ENCODE data around the gene MMP15. TPM values are rescaled to one million over a fixed set of nuclear protein-coding genes. Genes with fewer than 3 reads are reported as not detected.

MMP15 gene
- total RNA-seq, 1 donor from 2014 or later: 15.4 TPM

DNA sequence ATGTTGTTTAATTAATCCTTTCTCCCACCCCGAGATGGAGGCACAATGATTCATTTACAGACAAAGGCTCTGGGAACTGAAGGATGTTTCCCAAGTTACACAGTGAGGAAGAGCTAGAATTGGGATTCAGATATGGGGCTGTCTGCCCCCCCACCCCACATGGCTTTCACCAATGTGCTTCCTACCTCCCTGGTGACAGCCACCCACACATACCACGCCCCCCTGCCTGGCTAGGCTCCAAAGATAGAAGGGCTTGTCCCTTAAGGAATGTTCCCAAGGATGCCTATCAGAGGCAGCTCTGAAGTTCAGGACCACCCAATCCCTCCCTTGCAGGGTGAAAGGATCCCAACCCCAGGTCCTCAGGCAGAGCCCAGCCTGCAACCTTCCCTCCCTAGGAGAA is 70.7 kb downstream of the MMP15 start:
- Mint-ChIP-seq H3K27ac (ENCODE audit: unreplicated experiment) (no peak overlapping the region), H3K36me3 (ENCODE audit: low read depth, unreplicated experiment) (no peaks in the 10 kb centered on the region), H3K27me3 (ENCODE audit: low read depth, unreplicated experiment) (peaks cover 22% of the 10 kb centered on the region), H3K4me3 (ENCODE audit: unreplicated experiment) (no peak overlapping the region), H3K9me3 (ENCODE audit: unreplicated experiment) (no peaks in the 10 kb centered on the region), H3K4me1 (ENCODE audit: low read depth, unreplicated experiment) (peaks cover 12% of the 10 kb centered on the region)
- Histone ChIP-seq H3K4me1 (ENCODE audit: insufficient read depth, low read length) (no peaks in the 10 kb centered on the region), H3K27ac (ENCODE audit: low read depth, low read length) (no peak overlapping the region), H3K79me2 (ENCODE audit: insufficient read depth, low read length) (no peaks in the 10 kb centered on the region), H4K20me1 (ENCODE audit: insufficient read depth, low read length) (no peaks in the 10 kb centered on the region), H2AFZ (ENCODE audit: low read depth, low read length) (no peak overlapping the region), H3K4me2 (ENCODE audit: low read length) (no peak overlapping the region), H3K9ac (ENCODE audit: low read length) (no peak overlapping the region), H3K27me3 (ENCODE audit: insufficient read depth, low read length) (no peaks in the 10 kb centered on the region), H3K4me3 (ENCODE audit: insufficient read depth, low read depth, low read length) (no peak overlapping the region), H3K9me3 (ENCODE audit: insufficient read depth, low read depth, low read length) (no peaks in the 10 kb centered on the region), H3K36me3 (ENCODE audit: insufficient read depth, low read length) (no peaks in the 10 kb centered on the region)
- no peak for FAIRE-seq
- no peak for TF ChIP-seq EZH2 (IDR thresholded peaks at IDR 0.05; ENCODE audit: insufficient read depth, low read length)
- TF ChIP-seq, protein P1, sequence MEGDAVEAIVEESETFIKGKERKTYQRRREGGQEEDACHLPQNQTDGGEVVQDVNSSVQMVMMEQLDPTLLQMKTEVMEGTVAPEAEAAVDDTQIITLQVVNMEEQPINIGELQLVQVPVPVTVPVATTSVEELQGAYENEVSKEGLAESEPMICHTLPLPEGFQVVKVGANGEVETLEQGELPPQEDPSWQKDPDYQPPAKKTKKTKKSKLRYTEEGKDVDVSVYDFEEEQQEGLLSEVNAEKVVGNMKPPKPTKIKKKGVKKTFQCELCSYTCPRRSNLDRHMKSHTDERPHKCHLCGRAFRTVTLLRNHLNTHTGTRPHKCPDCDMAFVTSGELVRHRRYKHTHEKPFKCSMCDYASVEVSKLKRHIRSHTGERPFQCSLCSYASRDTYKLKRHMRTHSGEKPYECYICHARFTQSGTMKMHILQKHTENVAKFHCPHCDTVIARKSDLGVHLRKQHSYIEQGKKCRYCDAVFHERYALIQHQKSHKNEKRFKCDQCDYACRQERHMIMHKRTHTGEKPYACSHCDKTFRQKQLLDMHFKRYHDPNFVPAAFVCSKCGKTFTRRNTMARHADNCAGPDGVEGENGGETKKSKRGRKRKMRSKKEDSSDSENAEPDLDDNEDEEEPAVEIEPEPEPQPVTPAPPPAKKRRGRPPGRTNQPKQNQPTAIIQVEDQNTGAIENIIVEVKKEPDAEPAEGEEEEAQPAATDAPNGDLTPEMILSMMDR (IDR thresholded peaks at IDR 0.05; ENCODE audit: insufficient read depth, low read depth, low read length): no peak
- DNase-seq (ENCODE audit: low read depth): no peak

Other genes starting within 250 kb of the MMP15 start
- gene KIFC3, start 223.3 kb upstream of the MMP15 start, total RNA-seq: 80.4 and 96.9 TPM in 2 replicates
- gene CNGB1, start 54.6 kb upstream of the MMP15 start, total RNA-seq: not detected in 2 replicates
- gene ZNF319, start 25.1 kb upstream of the MMP15 start, total RNA-seq: 11.2 and 11.5 TPM in 2 replicates
- gene USB1, start 24.3 kb upstream of the MMP15 start, total RNA-seq: 91.3 and 100.0 TPM in 2 replicates
- gene CFAP20, start 103.6 kb downstream of the MMP15 start, total RNA-seq: 40.1 and 43.6 TPM in 2 replicates
- gene CSNK2A2, start 172.4 kb downstream of the MMP15 start, total RNA-seq: 87.7 and 96.2 TPM in 2 replicates

Data from astrocyte (in vitro differentiated cells and primary cell).